WTC11 (cell line): Measurements from ENCODE around the gene LOXL3. TPM values are rescaled to one million over a fixed set of nuclear protein-coding genes. Genes with fewer than 3 reads are reported as not detected.

Experiments used
- ATAC-seq: fragments of 200-7000 bp; cut with Tn5 transposase; 2 replicates; pipeline ENCODE4 v1.10.0; 2021; ENCODE audit warnings: mild to moderate bottlenecking, moderate library complexity
- CTCF ChIA-PET: fragments of 300-600 bp; sonication (Branson Sonifier 250); formaldehyde crosslinking; loops from one replicate; lab custom pipeline; 2021; ENCODE audit warnings: antibody characterized with exemption; lab: Charles Lee
- POLR2A ChIA-PET: fragments of 350-600 bp; sonication (Branson Sonifier 250); formaldehyde crosslinking; loops from one replicate; lab custom pipeline; 2021; ENCODE audit warnings: antibody characterized with exemption; lab: Charles Lee
- DNase-seq: peaks from one replicate; pipeline ENCODE4 v3.0.0; 2021; ENCODE audit warnings: low spot score
- H3K27ac Mint-ChIP-seq: 2 replicates; pipeline ENCODE4 v1.8.0; 2021; ENCODE audit warnings: mixed read lengths
- H3K27me3 Mint-ChIP-seq: 2 replicates; pipeline ENCODE4 v1.8.0; 2021; ENCODE audit warnings: low read depth, mild to moderate bottlenecking, moderate library complexity, mixed read lengths
- H3K36me3 Mint-ChIP-seq: 2 replicates; pipeline ENCODE4 v1.8.0; 2021; ENCODE audit warnings: mixed read lengths
- H3K4me1 Mint-ChIP-seq: 2 replicates; pipeline ENCODE4 v1.8.0; 2022; ENCODE audit warnings: mixed read lengths
- H3K4me3 Mint-ChIP-seq: 2 replicates; pipeline ENCODE4 v1.8.0; 2021; ENCODE audit warnings: mild to moderate bottlenecking, moderate library complexity, mixed read lengths
- H3K9me3 Mint-ChIP-seq: 2 replicates; pipeline ENCODE4 v1.8.0; 2021; ENCODE audit warnings: mixed read lengths
- AFF4 ChIP-seq: sonication (generic); formaldehyde crosslinking; IDR thresholded peaks from 2 replicates; pipeline ENCODE4 v1.8.1; 2023; ENCODE audit warnings: mild to moderate bottlenecking, missing genetic modification reagents, borderline replicate concordance
- ARID4B ChIP-seq: sonication (generic); formaldehyde crosslinking; IDR thresholded peaks from 2 replicates; pipeline ENCODE4 v1.8.0; 2023; ENCODE audit warnings: missing genetic modification reagents, mild to moderate bottlenecking, borderline replicate concordance
- ELF4 ChIP-seq: sonication (generic); formaldehyde crosslinking; IDR thresholded peaks from 2 replicates; pipeline ENCODE4 v1.8.1; 2022; ENCODE audit warnings: low read depth, mild to moderate bottlenecking, moderate library complexity, missing genetic modification reagents
- FOXP1 ChIP-seq: sonication (generic); formaldehyde crosslinking; IDR thresholded peaks from 2 replicates; pipeline ENCODE4 v1.8.0; 2022; ENCODE audit warnings: missing genetic modification reagents, mild to moderate bottlenecking, moderate library complexity, borderline replicate concordance
- HMGXB4 ChIP-seq: sonication (generic); formaldehyde crosslinking; IDR thresholded peaks from 2 replicates; pipeline ENCODE4 v1.8.1; 2023; ENCODE audit warnings: mild to moderate bottlenecking, moderate library complexity, missing genetic modification reagents
- JAZF1 ChIP-seq: fragments of 250-450 bp; sonication (Bioruptor Pico); IDR thresholded peaks from 2 replicates; pipeline ENCODE4 v1.9.0; 2021; ENCODE audit warnings: moderate library complexity, mild to moderate bottlenecking, inconsistent platforms
- MYBL2 ChIP-seq: sonication (generic); formaldehyde crosslinking; IDR thresholded peaks from 2 replicates; pipeline ENCODE4 v1.8.1; 2023; ENCODE audit warnings: mild to moderate bottlenecking, moderate library complexity, missing genetic modification reagents
- NFATC4 ChIP-seq: fragments of 250-450 bp; sonication (Bioruptor Pico); IDR thresholded peaks from 2 replicates; pipeline ENCODE4 v1.9.0; 2021; ENCODE audit warnings: mild to moderate bottlenecking
- SMAD4 ChIP-seq: sonication (generic); formaldehyde crosslinking; IDR thresholded peaks from 2 replicates; pipeline ENCODE4 v1.8.0; 2022; ENCODE audit warnings: mild to moderate bottlenecking, missing genetic modification reagents
- TEAD1 ChIP-seq: sonication (generic); formaldehyde crosslinking; IDR thresholded peaks from 2 replicates; pipeline ENCODE4 v1.8.0; 2022; ENCODE audit warnings: mild to moderate bottlenecking, missing genetic modification reagents
- USF1 ChIP-seq: sonication (generic); formaldehyde crosslinking; IDR thresholded peaks from 2 replicates; pipeline ENCODE4 v1.8.0; 2022; ENCODE audit warnings: mild to moderate bottlenecking, missing genetic modification reagents
- ZBTB21 ChIP-seq: sonication (generic); formaldehyde crosslinking; IDR thresholded peaks from 2 replicates; pipeline ENCODE4 v1.8.1; 2023; ENCODE audit warnings: mild to moderate bottlenecking, missing genetic modification reagents, borderline replicate concordance
- ZNF512 ChIP-seq: sonication (generic); formaldehyde crosslinking; IDR thresholded peaks from 2 replicates; pipeline ENCODE4 v1.8.1; 2022; ENCODE audit warnings: missing genetic modification reagents, borderline replicate concordance
- total RNA-seq: library from RNA; stranded (reverse); gene quantifications from 3 replicates; pipeline ENCODE4 v1.2.3, GENCODE V29; 2021
- TF ChIP-seq, protein P1 (sequence below): sonication (generic); formaldehyde crosslinking; IDR thresholded peaks from 2 replicates; pipeline ENCODE4 v1.8.0; 2022; ENCODE audit warnings: missing genetic modification reagents
- TF ChIP-seq, protein P2 (sequence below): sonication (generic); formaldehyde crosslinking; IDR thresholded peaks from 2 replicates; pipeline ENCODE4 v1.8.0; 2023; ENCODE audit warnings: mild to moderate bottlenecking, missing genetic modification reagents

Gene LOXL3
- total RNA-seq, 1 experiment from 2014 or later = 21.1 TPM

DNA sequence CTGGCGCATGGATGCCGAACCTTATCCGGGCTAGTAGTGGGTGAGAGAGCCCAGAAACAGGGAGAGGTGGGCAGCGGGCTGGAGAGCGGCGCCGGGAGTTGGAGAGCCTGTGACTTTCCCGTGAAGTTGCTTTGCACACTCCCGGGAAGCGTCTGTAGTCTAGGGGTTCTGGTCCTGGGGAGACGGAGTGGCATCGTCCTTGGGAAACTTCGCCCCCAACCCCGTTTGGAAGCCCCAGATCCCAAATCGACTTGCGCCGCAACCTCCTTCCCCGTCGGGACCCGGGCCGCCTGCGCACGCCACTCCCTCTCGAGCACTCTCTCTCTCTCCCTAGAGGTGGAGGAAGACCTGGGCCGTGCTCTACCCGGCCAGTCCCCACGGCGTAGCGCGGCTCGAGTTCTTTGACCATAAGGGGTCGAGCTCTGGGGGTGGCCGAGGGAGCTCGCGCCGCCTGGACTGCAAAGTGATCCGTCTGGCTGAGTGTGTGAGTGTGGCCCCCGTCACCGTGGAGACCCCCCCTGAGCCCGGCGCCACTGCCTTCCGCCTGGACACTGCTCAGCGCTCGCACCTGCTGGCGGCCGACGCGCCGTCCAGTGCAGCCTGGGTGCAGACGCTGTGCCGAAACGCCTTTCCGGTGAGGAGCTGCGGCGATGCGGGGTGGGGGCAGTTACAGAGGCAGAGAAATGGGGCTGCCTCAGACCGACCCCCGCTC is 1.2 kb upstream of the LOXL3 start:
- H3K27me3 Mint-ChIP-seq = peaks cover 67% of the 10 kb centered on the region
- peaks cover 2% of the 10 kb centered on the region; the same call in 1 of the 2 replicates for H3K36me3 Mint-ChIP-seq
- peak; percentile 55 for DNase-seq
- POLR2A ChIA-PET = interaction anchor here (0.7 to 1.1 kb wide), 3 partner anchors 33 to 553 kb away, joined by 3 to 5 read pairs (median 3); no protein-coding TSS in a partner anchor
- 0 out of 2 replicates have a peak overlapping the region, but pooled peaks have one; percentile 53 for H3K27ac Mint-ChIP-seq
- H3K4me1 Mint-ChIP-seq = peaks cover 24% of the 10 kb centered on the region
- ATAC-seq = peak; percentile 40
- H3K4me3 Mint-ChIP-seq = peak overlapping the region; percentile 84
- CTCF ChIA-PET = interaction anchor here (1.2 kb wide), 1 partner anchor 17 kb away, joined by 3 read pairs; no protein-coding TSS in a partner anchor
- no peaks in the 10 kb centered on the region for H3K9me3 Mint-ChIP-seq
- no peak for TF ChIP-seq ZBTB21 (CRISPR knock-in tag)
- TF ChIP-seq SMAD4 (CRISPR knock-in tag) = no peak
- no peak for TF ChIP-seq USF1 (CRISPR knock-in tag)
- TF ChIP-seq NFATC4 (CRISPR knock-in tag) = 0 out of 2 replicates have a peak, but pooled peaks have one; percentile 33
- 0 out of 2 replicates have a peak, but pooled peaks have one; percentile 14 for TF ChIP-seq MYBL2 (CRISPR knock-in tag)
- no peak for TF ChIP-seq JAZF1 (CRISPR knock-in tag)
- peak; percentile 64; the same call in 1 of the 2 replicates for TF ChIP-seq ARID4B (CRISPR knock-in tag)
- no peak for TF ChIP-seq ELF4 (CRISPR knock-in tag)
- TF ChIP-seq HMGXB4 (CRISPR knock-in tag) = peak; percentile 37; the same call in 1 of the 2 replicates
- TF ChIP-seq AFF4 = no peak
- TF ChIP-seq, protein P1, sequence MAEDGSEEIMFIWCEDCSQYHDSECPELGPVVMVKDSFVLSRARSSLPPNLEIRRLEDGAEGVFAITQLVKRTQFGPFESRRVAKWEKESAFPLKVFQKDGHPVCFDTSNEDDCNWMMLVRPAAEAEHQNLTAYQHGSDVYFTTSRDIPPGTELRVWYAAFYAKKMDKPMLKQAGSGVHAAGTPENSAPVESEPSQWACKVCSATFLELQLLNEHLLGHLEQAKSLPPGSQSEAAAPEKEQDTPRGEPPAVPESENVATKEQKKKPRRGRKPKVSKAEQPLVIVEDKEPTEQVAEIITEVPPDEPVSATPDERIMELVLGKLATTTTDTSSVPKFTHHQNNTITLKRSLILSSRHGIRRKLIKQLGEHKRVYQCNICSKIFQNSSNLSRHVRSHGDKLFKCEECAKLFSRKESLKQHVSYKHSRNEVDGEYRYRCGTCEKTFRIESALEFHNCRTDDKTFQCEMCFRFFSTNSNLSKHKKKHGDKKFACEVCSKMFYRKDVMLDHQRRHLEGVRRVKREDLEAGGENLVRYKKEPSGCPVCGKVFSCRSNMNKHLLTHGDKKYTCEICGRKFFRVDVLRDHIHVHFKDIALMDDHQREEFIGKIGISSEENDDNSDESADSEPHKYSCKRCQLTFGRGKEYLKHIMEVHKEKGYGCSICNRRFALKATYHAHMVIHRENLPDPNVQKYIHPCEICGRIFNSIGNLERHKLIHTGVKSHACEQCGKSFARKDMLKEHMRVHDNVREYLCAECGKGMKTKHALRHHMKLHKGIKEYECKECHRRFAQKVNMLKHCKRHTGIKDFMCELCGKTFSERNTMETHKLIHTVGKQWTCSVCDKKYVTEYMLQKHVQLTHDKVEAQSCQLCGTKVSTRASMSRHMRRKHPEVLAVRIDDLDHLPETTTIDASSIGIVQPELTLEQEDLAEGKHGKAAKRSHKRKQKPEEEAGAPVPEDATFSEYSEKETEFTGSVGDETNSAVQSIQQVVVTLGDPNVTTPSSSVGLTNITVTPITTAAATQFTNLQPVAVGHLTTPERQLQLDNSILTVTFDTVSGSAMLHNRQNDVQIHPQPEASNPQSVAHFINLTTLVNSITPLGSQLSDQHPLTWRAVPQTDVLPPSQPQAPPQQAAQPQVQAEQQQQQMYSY (CRISPR knock-in tag) = 0 out of 2 replicates have a peak, but pooled peaks have one; percentile 30
- TF ChIP-seq ZNF512 (CRISPR knock-in tag) = no peak
- peak; percentile 33; the same call in 1 of the 2 replicates for TF ChIP-seq FOXP1
- no peak for TF ChIP-seq TEAD1
- TF ChIP-seq, protein P2, sequence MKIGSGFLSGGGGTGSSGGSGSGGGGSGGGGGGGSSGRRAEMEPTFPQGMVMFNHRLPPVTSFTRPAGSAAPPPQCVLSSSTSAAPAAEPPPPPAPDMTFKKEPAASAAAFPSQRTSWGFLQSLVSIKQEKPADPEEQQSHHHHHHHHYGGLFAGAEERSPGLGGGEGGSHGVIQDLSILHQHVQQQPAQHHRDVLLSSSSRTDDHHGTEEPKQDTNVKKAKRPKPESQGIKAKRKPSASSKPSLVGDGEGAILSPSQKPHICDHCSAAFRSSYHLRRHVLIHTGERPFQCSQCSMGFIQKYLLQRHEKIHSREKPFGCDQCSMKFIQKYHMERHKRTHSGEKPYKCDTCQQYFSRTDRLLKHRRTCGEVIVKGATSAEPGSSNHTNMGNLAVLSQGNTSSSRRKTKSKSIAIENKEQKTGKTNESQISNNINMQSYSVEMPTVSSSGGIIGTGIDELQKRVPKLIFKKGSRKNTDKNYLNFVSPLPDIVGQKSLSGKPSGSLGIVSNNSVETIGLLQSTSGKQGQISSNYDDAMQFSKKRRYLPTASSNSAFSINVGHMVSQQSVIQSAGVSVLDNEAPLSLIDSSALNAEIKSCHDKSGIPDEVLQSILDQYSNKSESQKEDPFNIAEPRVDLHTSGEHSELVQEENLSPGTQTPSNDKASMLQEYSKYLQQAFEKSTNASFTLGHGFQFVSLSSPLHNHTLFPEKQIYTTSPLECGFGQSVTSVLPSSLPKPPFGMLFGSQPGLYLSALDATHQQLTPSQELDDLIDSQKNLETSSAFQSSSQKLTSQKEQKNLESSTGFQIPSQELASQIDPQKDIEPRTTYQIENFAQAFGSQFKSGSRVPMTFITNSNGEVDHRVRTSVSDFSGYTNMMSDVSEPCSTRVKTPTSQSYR (CRISPR knock-in tag) = peak; percentile 58; the same call in 1 of the 2 replicates
